GM21367 (cell line): Measurements from ENCODE around the gene EML5.
"Not testable (repeated sequence)": the region's sequence is repeated elsewhere in the genome, so short reads cannot be mapped to it uniquely, and the experiment has no call there.

Experiments
- ATAC-seq: cut with Tn5 transposase; IDR thresholded peaks from one replicate; pipeline ENCODE4 v1.9.1; 2021; ENCODE audit not compliant: unreplicated experiment

EML5 gene

DNA sequence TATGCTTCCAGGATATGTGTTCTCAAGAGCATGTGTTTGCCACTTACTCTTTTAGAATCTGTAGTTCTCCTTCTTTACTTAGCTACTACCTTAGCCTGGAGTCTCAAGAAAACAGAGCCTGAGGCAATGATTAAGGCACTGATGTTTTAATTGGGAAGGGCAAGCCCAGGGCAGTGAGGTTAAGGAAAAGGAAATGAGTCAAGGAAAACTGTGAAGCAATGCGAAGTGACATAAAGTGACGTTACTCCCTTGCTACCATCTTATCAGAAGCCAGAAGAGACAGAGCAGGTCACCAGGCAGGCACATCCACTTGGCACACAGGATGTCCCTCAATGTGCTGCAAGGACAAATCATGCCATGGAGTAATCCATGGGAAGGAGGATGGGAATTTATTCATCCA lies 11.3 kb upstream of the EML5 start:
- no peak for ATAC-seq

DNA sequence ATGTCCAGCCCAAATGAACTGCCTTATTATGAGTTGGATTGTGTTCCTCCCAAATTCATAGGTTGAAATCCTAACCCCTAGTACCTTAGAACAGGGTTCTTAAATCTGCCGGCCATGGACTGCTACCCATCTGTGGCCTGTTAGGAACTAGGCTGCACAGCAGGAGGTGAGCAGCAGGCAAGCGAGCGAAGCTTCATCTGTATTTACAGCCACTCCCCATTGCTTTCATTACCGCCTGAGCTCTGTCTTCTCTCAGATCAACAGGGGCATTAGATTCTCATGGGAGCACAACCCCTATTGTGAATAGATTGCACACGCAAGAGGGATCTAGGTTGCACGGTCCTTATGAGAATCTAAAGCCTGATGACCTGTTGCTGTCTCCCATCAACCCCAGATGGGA lies 9.8 kb upstream of the EML5 start:
- no peak for ATAC-seq

DNA sequence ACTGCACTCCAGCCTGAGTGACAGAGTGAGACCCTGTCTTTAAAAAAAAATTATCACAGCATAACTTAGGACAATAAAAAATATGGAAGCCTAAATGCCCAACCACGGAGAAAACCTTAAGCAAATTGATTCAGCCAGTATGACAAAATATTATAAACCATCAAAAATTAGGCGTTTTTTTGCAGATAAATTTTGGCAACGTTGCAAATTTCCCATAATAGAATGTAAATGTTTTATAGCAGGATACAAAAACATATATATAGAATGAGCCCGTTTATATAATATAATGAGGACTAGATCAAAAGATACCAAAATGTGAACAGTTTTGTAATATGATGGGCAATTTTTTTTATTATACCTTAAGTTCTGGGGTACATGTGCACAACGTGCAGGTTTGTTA lies 6.8 kb upstream of the EML5 start:
- no peak for ATAC-seq

DNA sequence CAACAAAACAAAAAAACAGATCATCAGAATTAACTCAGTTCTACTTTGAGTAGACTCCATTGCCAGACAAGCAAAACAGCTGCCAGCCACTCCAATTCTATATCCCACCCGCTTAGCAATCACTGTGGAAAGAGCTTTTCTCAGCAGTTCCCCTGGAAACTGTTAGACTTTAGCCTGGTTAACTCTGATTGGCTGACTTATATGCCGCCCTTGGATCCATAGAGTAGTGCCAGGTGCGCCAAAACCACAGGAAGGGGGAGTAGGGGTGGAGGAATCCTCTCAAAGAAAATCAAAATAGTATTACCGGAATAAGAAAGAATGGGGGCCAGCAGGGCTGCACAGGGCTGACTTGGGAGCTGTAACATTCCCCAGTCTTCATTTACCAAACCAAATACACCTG lies 5.4 kb upstream of the EML5 start:
- no peak for ATAC-seq

DNA sequence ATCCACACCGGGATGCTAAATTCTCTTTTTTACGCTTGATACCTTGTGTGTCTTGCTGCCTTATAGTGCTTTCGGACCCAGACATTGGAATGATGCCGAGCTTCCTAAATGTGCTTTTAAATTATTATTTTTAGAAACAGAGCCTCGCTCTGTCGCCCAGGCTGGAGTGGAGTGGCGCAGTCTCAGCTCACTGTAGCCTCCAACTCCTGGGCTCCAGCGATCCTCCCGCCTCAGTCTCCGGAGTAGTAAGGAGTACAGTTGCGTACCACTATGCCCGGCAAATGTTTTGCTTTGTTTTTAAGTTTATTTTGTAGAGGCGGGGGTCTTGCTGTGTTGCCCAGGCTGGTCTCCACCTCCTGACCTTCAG lies 489 bp upstream of the EML5 start:
- no peak for ATAC-seq

DNA sequence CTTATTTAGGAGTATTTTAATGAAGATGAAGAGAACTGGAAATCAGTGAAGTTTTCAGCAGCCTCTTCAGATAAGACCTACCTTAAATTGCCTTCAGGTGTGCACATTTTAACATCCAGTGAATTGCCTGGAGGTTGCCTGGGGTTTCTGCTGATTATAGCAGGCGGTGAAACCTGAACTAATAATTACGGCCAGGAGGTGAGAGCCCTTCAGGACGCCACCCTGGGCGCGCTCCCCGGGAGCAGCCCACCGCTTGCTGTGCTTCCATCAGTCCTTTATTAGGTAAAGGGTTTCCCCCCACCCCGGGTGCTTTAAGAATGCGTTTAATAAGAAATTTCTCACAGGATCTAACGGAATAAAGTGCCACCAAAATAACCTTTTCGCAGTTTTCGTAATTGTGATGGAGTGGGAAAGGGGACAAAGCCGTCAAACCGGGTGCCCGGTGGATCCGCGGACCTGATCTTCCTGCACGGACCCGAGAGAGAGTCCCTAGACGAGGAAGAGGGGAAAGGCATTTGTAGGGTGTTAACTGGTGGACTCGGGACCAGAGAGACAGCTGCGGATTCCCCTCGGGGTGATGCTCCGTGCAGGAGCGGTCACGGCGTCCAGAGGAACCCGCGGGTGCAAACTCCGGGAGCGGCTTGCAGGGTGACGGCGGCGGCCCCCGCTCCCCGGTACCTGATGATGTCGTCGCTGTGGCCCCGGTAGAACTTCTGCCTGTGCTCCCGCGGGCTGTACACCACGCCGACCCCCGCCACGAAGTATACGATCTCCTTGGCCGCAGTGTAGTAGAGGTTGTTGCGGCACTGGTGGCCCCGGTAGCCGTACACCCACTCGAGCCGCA lies 902 bp downstream of the EML5 start:
- peak; percentile 3 for ATAC-seq

DNA sequence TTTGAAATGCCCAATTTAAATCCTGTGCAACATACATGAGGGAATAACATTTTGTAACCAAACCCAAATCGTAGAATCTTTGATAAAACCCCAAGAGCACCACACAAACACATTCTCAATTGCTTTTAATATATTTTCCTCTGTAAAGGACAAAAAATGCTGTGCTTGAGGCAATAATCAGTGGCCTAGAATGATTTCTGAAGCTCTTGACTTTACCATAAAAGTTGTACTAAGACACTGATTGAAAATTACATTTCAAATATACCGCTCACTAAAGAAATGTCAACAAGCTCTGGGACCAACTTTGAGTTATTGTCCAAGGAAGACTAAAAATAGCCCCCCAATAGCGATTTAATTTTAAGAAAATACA lies 1.5 kb downstream of the EML5 start:
- ATAC-seq, result no peak

DNA sequence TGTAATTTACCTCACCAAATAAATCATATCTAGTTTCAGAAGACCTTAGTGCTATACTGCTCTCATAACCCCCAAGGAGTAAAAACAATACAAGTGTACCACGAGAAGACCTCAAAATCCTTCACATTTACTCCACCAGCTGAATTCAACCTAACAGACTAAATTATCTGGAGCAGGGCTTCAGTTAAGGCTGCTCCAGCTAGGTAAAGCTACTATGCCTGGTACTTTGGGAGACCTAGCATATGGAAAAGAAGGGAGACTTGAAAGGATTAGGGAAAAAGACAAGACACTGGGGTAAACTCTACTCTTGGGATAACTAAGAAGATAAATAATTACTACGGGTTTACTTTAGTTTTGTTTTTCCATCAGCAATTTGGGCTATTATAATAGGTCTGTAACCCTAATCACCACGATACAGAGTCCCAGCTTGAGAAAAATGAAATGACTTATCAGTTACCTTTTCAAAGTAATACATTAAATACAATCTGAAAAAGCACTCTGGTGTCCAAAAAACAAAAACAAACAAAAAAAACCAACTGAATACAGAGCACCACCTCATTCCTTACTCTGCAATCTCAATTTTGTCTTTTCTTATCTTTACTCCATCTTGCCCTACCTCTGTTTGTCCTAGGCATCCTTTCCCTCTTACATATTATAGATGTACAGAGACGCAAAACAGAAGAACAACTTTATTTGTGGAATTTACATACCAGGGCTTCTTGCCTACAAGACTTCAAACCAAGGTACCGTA lies 2.1 kb downstream of the EML5 start:
- ATAC-seq, result no peak

DNA sequence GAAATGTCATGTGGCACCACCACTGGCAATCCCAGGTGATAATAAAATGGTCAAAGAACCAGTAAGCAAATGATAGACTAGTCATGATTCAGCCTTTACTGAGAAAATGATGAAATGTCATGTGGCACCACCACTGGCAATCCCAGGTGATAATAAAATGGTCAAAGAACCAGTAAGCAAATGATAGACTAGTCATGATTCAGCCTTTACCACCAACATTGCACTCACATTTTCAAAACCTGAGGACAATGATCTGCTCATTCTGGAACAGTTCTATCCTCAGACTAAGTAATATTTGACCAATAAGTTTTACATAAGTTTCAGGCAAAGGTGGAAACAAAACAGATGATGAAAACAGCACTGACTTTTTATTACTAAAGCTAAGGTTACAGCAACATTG lies 3.2 kb downstream of the EML5 start:
- ATAC-seq, result not testable (repeated sequence)

DNA sequence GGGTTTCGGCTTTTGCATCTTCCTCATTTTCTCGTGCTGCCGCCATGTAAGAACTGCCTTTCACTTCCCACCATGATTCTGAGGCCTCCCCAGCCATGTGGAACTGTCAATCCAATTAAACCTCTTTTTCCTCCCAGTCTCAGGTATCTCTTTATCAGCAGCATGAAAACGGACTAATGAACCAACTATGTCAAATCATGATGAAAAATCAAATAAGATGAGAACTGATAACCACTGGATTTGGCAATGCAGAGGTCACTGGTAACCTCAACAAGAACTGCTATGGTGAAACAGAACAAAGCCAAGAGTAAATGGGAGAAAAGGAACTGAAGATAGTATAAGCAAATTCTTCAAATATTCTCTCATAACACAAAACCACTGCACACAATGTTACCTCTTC lies 6.0 kb downstream of the EML5 start:
- no peak for ATAC-seq

DNA sequence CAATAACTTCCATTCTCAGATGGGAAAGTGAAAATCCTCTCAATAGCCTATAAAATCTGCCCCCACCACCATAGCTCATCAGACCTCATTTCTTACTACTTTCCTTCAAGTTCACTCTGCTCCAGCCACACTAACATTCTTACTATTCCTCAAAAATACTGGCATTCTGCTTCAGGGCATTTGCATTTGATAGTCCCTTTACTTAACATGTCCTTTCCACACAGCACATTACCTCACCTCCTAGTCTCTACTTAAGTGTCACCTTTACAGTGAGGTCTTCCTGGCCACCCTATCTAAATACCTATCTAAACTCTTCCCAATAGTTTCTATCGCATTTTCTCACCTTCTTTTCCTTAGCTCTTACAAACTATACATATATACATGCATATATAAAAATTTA lies 6.8 kb downstream of the EML5 start:
- ATAC-seq, result no peak

DNA sequence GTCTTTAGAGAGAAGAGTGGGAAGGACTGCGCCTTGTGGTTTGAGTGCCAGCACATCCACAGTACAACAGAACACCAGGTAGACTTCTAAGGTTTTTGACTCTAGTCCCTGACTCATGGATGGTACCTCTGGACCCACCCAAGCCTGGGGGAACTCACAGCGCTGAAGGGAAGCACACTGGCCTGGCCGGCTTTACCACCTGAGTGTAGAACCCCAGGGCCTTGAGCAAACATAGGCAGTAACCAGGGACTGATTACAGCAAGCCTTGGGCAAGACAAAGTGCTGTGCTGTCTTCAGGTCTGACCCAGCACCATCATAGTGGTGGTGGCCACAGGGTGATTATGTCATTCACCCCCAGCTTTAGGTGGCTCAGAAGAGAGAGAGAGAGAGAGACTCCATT lies 17.2 kb downstream of the EML5 start:
- no peak for ATAC-seq

DNA sequence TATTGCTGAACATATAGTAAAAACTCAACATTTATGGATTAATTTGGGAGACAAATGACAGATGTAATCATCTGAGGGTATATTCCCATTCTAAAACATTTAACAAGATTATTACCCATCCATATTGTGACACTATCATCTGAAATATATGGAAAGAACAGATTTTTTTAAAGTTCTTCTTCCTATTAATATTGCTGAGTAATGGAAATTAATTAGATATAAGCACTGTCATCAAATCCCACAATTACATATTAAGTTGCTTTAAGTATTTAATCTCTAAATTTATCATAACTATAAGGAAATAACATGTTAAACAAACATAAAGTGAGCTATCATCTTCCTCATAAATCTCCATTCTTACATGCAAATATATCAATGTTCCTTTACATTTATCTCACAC lies 22.0 kb downstream of the EML5 start:
- ATAC-seq, result no peak

DNA sequence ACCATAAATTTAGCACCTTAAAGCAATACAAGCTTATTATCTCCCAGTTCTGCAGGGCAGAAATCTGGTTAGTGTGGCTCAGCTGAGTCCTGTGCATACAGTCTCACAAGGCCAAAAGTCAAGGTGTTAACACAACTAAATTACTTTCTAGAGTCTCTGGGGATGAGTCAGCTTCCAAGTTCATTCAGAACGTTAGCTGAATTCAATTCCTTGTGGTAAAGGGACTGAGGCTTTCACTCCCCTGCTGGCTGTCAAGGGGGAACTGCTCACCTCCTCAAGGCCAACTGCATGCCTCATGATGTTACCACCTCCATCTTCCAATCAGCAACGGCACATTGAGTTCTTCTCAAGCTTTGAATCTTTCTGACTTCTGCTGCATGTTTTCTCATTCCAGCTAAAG lies 27.6 kb downstream of the EML5 start:
- no peak for ATAC-seq

DNA sequence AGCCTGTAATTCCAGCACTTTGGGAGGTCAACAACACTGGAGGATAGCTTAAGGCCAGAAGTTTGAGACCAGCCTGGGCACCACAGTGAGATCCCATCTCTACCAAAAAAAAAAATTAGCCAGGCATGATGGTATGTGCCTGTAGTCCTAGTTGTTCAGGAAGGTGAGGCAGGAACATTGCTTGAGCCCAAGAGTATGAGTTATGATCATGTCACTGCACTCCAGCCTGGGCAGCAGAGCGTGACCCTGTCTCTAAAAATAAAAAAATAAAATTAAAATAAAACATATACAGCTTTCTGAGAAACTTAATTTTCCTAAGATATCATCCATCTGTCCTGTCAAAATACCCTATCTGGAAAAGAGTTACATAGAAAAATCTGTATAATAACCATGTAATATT lies 38.9 kb downstream of the EML5 start:
- ATAC-seq, result no peak

DNA sequence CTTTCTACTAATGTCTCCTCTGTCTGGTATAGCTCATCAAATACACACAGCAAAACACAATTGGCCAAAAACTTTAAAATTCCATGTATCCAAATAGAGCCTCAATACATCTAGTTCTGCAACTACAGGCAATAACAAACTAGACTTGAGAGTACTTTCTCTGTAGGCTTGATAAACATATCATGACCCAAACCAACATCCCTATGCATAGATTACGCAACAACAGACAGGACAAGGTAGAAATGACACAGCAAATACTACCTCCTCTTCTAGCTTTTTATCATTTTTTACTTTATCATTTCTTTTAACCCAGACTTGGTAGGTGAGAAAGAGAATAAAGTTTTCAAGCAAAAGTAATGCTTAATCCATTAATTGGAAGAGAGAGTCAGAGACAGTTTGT lies 41.8 kb downstream of the EML5 start:
- no peak for ATAC-seq

DNA sequence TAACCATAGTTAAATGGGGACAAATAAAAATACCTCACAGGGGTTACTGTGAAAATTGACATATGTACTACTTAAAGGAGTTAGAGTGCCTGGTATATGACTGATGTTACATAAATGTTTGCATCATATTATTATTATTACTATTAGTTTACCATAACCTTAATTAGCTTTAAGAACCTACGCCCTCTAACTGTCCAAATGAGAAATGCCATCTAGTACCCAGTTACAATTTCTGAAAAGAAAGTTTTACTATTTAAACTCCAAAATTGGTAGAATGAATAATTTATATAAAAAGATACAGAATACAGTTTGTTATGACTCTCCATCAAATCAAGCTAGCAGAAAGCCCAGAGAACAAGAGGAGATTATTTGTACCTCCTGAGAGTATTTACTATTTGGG lies 42.3 kb downstream of the EML5 start:
- no peak for ATAC-seq

DNA sequence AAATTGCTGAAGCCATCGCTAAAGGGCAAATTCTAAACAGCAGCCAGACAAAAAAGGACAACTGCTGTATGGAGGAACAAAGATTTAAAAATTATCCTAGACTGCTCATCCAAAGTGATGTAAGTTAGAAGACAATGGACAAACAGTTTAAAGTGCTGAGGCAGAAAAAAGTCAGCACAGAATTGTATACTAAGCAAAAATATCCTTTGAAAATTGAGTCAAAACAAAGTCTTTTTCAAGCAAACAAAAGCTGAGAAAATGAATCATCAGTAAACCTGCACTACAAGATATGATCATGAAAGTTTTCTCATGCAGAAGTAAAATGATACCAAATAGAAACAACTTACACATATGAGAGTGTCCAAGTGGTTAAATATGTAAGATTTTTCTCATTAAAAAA lies 43.6 kb downstream of the EML5 start:
- ATAC-seq, result no peak

DNA sequence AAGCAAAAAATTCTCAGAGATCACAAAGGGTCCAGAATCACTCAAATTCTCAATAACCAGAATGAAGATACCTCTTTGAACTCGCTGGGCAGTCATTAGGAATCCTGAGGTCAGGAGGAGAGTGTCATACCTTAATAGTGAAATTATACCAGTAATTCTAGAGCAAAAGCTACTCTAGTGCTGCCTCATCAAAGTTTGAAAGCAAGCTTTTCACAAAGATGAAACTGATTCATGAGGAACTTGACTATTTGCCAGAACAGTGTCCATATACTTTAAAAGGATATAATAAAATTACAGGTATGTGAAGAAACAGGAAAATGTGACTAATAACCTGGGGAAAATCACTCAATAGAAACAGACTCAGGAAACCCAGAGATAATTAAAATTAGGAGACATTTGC lies 44.5 kb downstream of the EML5 start:
- no peak for ATAC-seq

DNA sequence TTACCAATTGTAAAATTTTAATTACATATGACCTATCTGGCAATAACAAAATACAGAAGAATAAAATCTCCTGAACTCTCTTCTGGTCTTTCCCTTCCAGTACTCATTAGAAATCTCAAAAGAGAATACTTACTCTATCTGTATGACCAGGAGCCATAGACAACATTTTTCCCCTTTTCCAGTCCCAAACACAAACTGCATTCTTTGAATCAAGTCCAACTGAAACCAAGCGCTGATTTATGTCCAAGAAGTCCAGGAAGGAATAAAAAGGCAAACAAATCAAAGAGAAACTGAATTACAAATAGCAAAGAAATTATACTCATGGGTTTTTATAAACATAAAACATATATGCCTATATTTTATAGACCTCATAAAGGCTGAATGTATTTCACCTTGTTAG lies 46.7 kb downstream of the EML5 start:
- ATAC-seq, result no peak

DNA sequence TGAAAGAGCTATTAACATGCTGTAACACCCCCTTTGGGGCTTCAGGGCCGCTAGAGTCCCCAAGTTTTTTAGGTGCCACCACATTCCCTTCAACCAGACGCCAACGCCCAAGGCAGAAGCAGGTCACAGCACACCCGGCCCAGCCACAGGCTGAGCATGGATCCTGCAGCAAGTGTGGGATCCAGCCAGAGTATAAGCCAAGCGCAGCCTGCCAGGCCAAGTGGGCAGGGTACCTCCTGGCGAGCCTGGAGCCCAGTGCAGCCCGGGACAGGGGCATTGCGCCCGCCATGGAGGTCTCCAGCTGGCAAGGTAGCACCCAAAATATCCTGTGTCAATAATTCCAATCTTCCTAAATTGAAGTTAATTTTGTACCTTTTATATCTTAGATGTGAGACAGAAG lies 55.5 kb downstream of the EML5 start:
- ATAC-seq, result no peak

DNA sequence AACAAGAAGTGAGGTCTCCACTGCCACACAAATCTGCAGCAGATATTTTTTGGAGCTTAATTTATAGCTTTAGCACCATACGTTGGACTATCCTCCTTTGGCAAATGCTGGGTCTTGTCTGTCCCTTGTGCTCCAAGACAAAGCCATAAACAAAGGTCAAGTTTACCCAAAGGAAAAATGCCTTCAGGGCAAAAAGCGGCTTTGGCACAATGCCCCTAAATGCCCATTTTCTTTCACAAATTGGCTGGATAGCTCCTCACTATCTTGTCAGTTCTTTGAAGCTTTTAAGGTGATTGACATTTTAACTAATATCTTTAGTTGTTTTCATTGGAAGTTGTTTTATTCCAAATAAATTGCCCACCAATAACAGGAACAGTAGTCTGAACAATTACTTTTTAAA lies 59.6 kb downstream of the EML5 start:
- no peak for ATAC-seq

DNA sequence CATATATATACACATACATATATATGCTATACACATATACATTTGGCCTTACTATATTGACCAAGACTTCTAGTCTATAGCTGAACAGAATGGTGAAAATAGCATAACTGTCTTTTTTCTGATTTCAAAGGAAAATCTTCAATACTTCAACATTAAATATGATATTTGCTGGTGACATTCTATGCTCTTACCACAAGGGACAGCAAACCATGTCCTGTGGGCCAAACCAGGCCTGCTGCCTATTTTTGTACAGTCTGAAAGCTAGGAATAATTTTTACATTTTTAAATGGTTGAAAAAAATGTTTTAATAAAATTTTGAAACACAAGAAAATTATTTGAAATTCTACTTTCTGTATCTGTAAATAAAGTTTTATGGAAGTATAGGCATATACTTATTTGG lies 63.6 kb downstream of the EML5 start:
- ATAC-seq, result no peak
